AG10803 (cell line): ENCODE results near the gene FARP2.
A peak's percentile ranks its signal among the peaks of the same experiment; 100 is the strongest.
"Not testable (repeated sequence)": the region's sequence is repeated elsewhere in the genome, so short reads cannot be mapped to it uniquely, and the experiment has no call there.

Experiments used
- DNase-seq: peaks from one replicate; pipeline ENCODE4 v3.0.0; 2010; ENCODE audit warnings: low read depth
- H3K4me3 ChIP-seq: 2 replicates; pipeline ENCODE4 v1.5.1; 2011; ENCODE audit warnings: mild to moderate bottlenecking, low read length, control low read depth
- TF ChIP-seq, protein P1 (sequence below): conservative IDR thresholded peaks from 2 replicates; pipeline ENCODE4 v1.5.1; 2011; ENCODE audit warnings: mild to moderate bottlenecking, low read length, control low read depth, inconsistent platforms

The FARP2 gene

GRCh38 chr2:241368643-241369042 is 12.6 kb downstream of the FARP2 start:
- no peak for DNase-seq
- TF ChIP-seq, protein P1, sequence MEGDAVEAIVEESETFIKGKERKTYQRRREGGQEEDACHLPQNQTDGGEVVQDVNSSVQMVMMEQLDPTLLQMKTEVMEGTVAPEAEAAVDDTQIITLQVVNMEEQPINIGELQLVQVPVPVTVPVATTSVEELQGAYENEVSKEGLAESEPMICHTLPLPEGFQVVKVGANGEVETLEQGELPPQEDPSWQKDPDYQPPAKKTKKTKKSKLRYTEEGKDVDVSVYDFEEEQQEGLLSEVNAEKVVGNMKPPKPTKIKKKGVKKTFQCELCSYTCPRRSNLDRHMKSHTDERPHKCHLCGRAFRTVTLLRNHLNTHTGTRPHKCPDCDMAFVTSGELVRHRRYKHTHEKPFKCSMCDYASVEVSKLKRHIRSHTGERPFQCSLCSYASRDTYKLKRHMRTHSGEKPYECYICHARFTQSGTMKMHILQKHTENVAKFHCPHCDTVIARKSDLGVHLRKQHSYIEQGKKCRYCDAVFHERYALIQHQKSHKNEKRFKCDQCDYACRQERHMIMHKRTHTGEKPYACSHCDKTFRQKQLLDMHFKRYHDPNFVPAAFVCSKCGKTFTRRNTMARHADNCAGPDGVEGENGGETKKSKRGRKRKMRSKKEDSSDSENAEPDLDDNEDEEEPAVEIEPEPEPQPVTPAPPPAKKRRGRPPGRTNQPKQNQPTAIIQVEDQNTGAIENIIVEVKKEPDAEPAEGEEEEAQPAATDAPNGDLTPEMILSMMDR = no peak
- no peak overlapping the region for H3K4me3 ChIP-seq

- H3K4me3 ChIP-seq = no peak overlapping the region
- no peak for DNase-seq
- TF ChIP-seq, protein P1 = no peak
Observed at GRCh38 chr2:241372361-241372992, 16.4 kb downstream of the FARP2 start.

DNA sequence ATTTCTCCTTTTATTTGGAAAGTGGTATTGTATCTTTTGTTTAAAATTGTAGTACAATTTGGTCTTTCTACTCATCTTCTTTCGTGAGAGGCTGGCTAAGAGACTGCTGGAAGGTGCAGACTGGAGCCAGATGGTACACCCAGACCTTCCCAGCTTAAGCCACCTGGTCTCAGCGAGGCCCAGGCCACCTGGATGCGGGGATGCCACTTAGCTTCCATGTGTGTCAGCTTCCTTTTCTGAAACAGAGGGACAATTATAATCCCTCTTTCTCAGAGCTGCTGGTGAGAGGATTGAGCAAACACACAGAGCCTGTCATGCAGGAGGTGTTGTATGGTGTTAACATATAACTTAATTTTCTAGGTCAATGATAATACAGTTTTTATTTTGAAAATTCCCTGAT is 17.4 kb downstream of the FARP2 start:
- no peak for DNase-seq
- TF ChIP-seq, protein P1 = no peak
- no peak overlapping the region for H3K4me3 ChIP-seq

DNA sequence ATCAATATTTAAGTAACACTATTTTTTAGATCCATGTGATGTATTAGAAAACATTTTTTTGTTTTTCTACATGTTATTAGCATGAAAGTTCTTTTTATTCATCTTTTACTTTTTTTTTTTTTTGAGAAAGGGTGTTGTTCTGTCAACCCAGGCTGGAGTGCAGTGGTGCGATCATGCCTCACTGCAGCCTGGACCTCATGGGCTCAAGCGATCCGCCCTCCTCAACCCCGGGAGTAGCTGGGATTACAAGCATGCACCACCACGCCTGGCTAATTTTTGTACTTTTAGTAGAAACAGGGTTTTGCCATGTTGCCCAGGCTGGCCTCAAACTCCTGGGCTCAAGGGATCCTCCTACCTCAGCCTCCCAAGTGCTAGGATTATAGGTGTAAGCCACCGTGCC is 17.8 kb downstream of the FARP2 start:
- H3K4me3 ChIP-seq, DNase-seq: not testable (repeated sequence)

- TF ChIP-seq, protein P1 = no peak
- no peak for DNase-seq
- H3K4me3 ChIP-seq = no peak overlapping the region
Observed at GRCh38 chr2:241375300-241375699, 19.2 kb downstream of the FARP2 start.

DNA sequence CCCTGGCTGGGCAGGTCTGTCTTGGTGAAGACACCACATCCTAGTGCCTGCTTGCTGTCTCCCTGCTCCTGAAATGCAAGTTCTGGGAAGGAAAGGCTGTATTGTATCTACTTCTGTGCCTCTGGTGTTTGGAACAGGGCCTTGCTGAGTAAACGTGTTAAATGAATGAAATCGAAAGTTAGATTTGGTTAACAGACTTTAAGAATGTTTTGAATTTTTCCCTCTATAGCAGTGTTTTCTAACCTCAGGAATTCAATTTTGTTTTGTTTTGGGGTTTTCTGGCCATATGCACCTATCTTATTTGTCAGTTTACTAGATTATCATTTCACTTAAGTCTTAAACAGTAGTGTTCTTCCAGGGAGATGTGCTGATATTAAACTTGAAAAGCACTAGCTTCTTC is 20.7 kb downstream of the FARP2 start:
- no peak overlapping the region for H3K4me3 ChIP-seq
- TF ChIP-seq, protein P1 = 0 out of 2 replicates have a peak, but pooled peaks have one; percentile 1
- peak; percentile 44 for DNase-seq

GRCh38 chr2:241378816-241379215 is 22.7 kb downstream of the FARP2 start:
- DNase-seq = peak; percentile 69
- TF ChIP-seq, protein P1 = no peak
- H3K4me3 ChIP-seq = no peak overlapping the region
